Cardiac muscle cell (in vitro differentiated cells and primary cell): Measurements from ENCODE around the gene LTA4H. TPM values are rescaled to one million over a fixed set of nuclear protein-coding genes. Genes with fewer than 3 reads are reported as not detected.
A peak's percentile ranks its signal among the peaks of the same experiment; 100 is the strongest.

Experiments
- DNase-seq, 2 donors: peaks; one replicate each; pipeline versions ENCODE4 v3.0.0 to v3.0.0-alpha.2; 2010 to 2017; ENCODE audit warnings: low read depth in 1 of 2, low spot score in 1 of 2
- H3K27ac ChIP-seq: fragments of 200-600 bp; sonication (generic); 2 replicates; pipeline ENCODE4 v1.5.1; 2016
- H3K27me3 ChIP-seq: fragments of 200-600 bp; sonication (generic); 2 replicates; pipeline ENCODE4 v1.6.0; 2016; ENCODE audit warnings: control low read depth
- H3K36me3 ChIP-seq: fragments of 200-600 bp; sonication (generic); 2 replicates; pipeline ENCODE4 v1.5.1; 2016; ENCODE audit warnings: control low read depth
- H3K4me1 ChIP-seq: fragments of 200-600 bp; sonication (generic); 2 replicates; pipeline ENCODE4 v1.8.1; 2017; ENCODE audit warnings: low read depth, mild to moderate bottlenecking, mixed run types
- H3K4me3 ChIP-seq: fragments of 200-600 bp; sonication (generic); 2 replicates; pipeline ENCODE4 v1.5.1; 2016; ENCODE audit warnings: mild to moderate bottlenecking
- H3K9me3 ChIP-seq: fragments of 200-600 bp; sonication (generic); 2 replicates; pipeline ENCODE4 v1.5.1; 2017; ENCODE audit warnings: low read depth, mild to moderate bottlenecking, control low read depth
- polyA plus RNA-seq: library from polyadenylated mRNA; unstranded; fragments of >200 nt; fragmentation: Nextera tagmentation; extraction: Ambion mirVana; gene quantifications from 2 replicates; pipeline ENCODE4 v1.2.1, GENCODE V29; 2016
- total RNA-seq: library from RNA; depleted of rRNA; stranded (reverse); fragments of >200 nt; gene quantifications from 2 replicates; pipeline ENCODE4 v1.2.3, GENCODE V29; 2016
- TF ChIP-seq, protein P1 (sequence below): IDR thresholded peaks from 2 replicates; pipeline ENCODE4 v1.5.1; 2012; ENCODE audit warnings: low read depth, mild to moderate bottlenecking, low read length

The LTA4H gene
- total and polyA plus RNA-seq, 2 experiments from 2014 or later: 64.6 to 109 TPM

DNA sequence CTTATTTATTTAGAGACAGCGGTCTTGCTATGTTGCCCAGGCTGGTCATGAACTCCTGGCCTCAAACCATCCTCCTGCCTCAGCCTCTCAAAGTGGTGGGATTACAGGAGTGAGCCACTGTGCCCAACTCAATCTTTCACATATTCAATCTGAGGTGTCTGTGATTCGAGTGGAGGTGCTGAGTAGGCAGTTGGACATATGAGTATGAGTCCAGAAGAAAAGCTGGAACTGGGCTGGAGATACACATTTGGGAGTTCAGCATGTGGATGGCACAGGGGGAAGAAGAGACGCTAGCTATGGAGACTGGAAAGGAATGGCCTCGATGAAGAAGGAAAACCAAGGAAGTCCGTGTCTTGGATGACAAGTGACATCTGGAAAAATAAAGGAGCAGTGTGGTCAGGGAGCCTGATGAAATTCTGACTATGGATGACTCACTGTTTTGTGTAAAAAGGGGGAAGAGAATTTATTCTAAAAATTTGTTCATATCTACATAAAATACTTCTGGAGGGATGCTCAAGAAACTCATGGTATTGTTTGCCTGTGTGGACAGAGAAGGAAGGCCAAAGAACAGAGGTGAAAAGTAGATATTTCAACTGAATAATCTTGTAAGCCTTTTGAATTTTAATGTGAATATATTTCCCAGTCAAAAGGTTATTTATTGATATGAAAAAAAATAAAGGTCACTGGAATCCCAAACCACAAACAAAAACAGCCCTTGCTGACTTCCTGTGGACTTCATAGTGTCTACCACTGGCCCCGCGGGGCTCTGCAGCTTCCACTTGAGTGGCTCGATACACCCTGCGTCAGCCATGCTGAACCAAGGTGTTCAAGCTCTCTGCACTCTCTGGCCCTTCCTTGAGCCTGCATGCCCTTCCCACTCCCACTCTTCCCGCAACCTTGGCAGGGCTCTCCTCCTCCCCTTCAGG lies 8.9 kb upstream of the LTA4H start:
- Histone ChIP-seq H3K4me1 (no peaks in the 10 kb centered on the region), H3K4me3 (no peak overlapping the region), H3K27ac (no peak overlapping the region), H3K27me3 (no peaks in the 10 kb centered on the region), H3K36me3 (no peaks in the 10 kb centered on the region), H3K9me3 (no peaks in the 10 kb centered on the region)
- DNase-seq: peak in 1 of 2 donors; percentile 85
- TF ChIP-seq, protein P1, sequence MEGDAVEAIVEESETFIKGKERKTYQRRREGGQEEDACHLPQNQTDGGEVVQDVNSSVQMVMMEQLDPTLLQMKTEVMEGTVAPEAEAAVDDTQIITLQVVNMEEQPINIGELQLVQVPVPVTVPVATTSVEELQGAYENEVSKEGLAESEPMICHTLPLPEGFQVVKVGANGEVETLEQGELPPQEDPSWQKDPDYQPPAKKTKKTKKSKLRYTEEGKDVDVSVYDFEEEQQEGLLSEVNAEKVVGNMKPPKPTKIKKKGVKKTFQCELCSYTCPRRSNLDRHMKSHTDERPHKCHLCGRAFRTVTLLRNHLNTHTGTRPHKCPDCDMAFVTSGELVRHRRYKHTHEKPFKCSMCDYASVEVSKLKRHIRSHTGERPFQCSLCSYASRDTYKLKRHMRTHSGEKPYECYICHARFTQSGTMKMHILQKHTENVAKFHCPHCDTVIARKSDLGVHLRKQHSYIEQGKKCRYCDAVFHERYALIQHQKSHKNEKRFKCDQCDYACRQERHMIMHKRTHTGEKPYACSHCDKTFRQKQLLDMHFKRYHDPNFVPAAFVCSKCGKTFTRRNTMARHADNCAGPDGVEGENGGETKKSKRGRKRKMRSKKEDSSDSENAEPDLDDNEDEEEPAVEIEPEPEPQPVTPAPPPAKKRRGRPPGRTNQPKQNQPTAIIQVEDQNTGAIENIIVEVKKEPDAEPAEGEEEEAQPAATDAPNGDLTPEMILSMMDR: no peak

DNA sequence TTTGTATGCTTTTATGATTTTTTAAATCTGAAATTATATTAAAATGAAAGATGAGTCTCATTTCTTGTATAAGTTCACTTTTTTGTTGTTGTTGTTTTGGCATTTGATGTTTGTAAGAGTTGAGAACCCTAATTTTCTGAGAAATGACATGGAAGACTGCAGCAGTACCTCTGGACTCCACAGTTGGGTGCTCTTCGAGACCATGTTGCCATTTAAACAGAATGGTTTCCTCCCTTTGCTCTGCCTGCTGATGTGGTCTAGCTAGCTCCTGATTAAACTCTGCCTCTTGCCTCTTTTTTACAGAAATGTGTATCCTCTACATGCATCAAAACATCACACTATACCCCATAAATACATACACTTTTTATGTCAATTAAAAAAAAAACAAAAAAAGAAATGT lies 5.8 kb upstream of the LTA4H start:
- no peaks in the 10 kb centered on the region for H3K27me3 ChIP-seq
- TF ChIP-seq, protein P1: no peak
- H3K27ac ChIP-seq: no peak overlapping the region
- H3K4me3 ChIP-seq: no peak overlapping the region
- H3K4me1 ChIP-seq: no peaks in the 10 kb centered on the region
- H3K36me3 ChIP-seq: no peaks in the 10 kb centered on the region
- no peak for DNase-seq
- no peaks in the 10 kb centered on the region for H3K9me3 ChIP-seq

- no peak overlapping the region for H3K27ac ChIP-seq
- no peaks in the 10 kb centered on the region for H3K4me1 ChIP-seq
- no peaks in the 10 kb centered on the region for H3K9me3 ChIP-seq
- H3K36me3 ChIP-seq: no peaks in the 10 kb centered on the region
- no peak for DNase-seq
- TF ChIP-seq, protein P1: no peak
- no peak overlapping the region for H3K4me3 ChIP-seq
- no peaks in the 10 kb centered on the region for H3K27me3 ChIP-seq
Observed at GRCh38 chr12:96040305-96041133, 5.1 kb upstream of the LTA4H start.

DNA sequence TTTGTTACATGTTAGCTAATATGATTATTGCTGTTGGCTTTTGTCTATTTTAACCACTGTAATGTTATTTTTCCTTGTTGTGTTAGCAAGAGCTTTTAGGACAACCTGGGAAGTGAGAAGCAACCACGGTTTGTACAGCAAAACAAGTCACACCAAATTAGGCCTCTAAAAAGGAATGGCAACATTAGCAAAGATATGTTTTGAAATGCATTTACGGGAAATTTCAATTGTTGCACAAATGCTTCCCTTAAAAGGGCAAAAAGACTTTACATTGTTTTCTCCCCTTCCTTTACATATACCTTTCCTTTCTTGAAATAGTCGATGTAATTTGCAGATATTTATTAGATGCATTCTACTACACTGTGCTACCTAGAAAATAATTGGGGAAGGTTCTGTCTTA lies 4.1 kb upstream of the LTA4H start:
- DNase-seq: no peak
- H3K9me3 ChIP-seq: no peaks in the 10 kb centered on the region
- H3K36me3 ChIP-seq: no peaks in the 10 kb centered on the region
- no peaks in the 10 kb centered on the region for H3K4me1 ChIP-seq
- H3K27me3 ChIP-seq: no peaks in the 10 kb centered on the region
- H3K4me3 ChIP-seq: no peak overlapping the region
- no peak overlapping the region for H3K27ac ChIP-seq
- TF ChIP-seq, protein P1: no peak

DNA sequence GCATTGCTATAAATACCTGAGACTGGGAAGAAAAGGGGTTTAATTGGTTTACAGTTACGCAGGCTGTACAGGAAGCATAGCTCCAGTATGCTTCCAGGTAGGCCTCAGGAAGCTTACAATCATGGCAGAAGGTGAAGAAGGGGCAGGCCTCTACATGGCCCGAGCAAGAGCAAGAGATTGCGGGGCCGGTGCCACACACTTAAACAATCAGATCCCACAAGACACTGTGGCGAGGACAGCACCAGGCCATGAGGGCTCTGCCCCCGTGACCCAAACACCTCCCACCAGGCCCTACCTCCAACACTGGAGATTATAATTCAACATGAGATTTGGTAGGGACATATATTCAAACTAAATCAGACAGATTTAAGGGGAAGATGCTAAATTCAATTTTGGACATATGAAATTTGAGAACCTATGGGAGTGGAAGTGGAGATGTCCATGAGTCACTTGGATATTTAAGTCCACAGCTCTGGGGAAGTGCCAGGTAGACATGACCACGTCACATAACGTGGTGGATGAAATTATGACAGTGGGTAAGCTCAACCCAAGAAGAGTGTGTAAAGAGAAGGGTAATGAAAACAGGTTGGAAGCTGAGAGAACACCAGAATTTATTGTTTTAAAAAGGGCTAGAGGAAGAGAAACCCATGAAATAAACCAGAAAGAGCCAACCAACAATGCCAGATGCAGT lies 1.5 kb upstream of the LTA4H start:
- peaks cover 14% of the 10 kb centered on the region for H3K4me1 ChIP-seq
- no peak for DNase-seq
- no peak overlapping the region for H3K4me3 ChIP-seq
- no peaks in the 10 kb centered on the region for H3K27me3 ChIP-seq
- no peak overlapping the region for H3K27ac ChIP-seq
- no peaks in the 10 kb centered on the region for H3K36me3 ChIP-seq
- TF ChIP-seq, protein P1: no peak
- H3K9me3 ChIP-seq: no peaks in the 10 kb centered on the region
